GM12892 (cell line): Measurements from ENCODE around the gene CCDC142.

Experiments
- POLR2A ChIP-seq: IDR thresholded peaks from 2 replicates; pipeline ENCODE4 v1.6.1; 2011; ENCODE audit warnings: low read depth, low read length, control low read depth
- POLR2AphosphoS5 ChIP-seq: IDR thresholded peaks from 2 replicates; pipeline ENCODE4 v1.6.1; 2011; ENCODE audit warnings: low read depth, low read length, control low read depth
- TAF1 ChIP-seq: IDR thresholded peaks from 2 replicates; pipeline ENCODE4 v1.6.1; 2011; ENCODE audit warnings: low read depth, mild to moderate bottlenecking, control low read depth, low read length, borderline replicate concordance

DNA sequence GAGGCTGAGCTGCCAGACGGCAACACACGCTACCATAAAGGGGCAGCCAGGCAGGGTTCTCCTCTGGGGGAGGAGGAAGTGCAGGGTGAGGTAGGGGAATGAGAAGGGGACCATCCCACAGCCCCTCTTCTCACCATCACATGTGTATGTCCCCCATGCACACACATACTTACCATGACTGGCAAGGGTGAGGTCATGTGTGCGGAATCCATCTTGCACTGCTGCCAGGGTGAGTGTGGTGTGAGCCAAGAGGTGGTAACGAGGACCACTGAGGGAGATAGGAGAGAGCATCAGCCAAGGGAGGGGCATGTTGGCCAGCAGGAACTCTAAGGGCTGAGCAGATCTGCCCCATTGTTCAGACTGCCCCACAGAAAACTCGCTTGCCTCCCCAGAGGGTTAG is 54.1 kb downstream of the CCDC142 start:
- TF ChIP-seq POLR2A (no peak), POLR2AphosphoS5 (no peak), TAF1 (no peak)
